HG03457 (cell line): ENCODE measurements around the gene TEX47.

Experiments
- ATAC-seq: cut with Tn5 transposase; IDR thresholded peaks from one replicate; pipeline ENCODE4 v1.9.1; 2021; ENCODE audit warnings: moderate number of reproducible peaks; ENCODE audit not compliant: unreplicated experiment

Gene TEX47

DNA sequence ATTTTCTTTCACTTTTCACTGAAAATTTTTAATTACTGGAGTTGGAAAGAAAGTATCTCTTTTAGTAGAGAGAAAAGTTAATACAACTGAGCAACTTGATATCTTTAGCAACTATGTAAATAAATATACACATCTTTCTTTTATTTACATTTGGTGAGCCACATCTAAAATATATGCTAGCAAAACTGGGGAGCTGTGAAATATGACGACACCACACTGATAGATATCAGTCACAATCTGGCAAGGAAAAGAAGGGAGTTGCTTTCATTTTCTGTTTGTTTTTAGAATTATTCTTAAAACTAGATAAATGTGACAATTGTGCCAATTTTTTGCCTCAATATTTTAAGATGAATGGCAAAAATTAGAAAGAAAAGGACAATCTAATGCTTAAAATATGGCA lies 38.7 kb downstream of the TEX47 start:
- no peak for ATAC-seq

DNA sequence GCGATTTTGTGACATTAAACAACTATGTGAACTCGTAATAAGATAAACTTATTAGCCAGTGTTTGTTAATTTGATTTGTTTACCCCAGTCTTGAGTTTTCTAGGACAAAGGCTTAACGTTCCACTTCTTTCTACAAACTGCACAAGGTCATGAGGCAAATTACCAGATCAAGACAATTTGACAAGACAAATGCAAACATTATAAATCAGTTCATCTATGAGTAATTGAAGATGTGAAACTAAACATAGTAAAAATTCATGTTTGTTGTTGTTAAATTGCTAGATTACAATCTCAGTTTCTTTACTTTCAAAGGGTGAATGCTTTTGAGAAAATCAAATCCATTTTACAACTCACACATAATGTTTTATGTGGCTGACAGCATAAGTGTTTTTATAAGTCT lies 49.4 kb downstream of the TEX47 start:
- no peak for ATAC-seq
